Measurements from ENCODE around the gene UBE2O.

The UBE2O gene

DNA sequence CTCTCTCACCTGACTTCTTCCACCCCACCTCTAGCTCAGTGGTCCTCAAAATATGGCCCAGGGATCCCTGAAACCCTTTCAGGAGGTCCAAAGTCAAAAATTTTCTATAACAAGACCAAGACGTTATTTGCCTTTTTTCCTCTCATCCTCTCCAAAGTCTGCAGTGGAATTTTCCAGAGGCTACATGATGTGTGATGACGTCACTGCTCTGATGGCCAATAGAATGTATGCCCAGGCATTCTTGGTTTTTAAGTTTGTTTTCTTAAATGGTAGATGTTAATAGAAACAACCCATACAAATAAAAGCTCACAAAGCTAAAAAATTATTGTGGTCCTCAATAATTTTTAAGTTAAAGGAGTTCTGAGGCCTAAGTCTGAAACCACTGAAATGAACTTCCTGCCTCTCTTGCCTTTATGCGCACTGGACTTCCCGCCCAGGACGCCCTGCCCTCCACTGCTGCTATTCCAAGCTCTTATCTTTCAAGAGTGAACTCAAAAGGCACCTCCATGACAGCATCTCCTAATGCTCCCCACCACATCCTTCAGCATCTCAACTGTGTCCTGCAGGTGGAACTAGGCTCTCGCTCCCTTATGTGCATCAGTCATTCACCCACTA is 13.5 kb downstream of the UBE2O start:
- no peak for DNase-seq (ENCODE audit: low spot score)

DNA sequence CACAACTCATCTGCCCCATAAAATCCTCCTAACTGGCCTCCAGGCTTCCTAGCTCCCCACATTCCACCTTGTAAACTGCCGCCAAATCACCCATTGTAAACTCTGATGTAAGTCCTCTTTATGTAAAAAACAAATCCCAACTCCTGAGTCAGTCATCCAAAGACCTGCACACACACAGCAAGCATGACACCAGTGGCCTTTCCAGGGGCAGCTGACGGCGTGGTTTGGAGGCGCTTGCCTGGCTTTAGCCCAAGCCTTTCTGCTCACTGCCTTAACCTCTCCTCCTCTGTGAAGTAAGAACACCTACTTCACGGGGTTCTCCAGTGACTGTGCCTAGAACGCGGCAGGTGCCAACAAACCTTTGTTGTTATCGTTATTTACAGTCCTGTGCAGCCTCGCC is 14.0 kb downstream of the UBE2O start:
- no peak for DNase-seq (ENCODE audit: low spot score)

- no peak for DNase-seq (ENCODE audit: low spot score)
Measured at GRCh38 chr17:76437467-76438402, 15.2 kb downstream of the UBE2O start.

DNA sequence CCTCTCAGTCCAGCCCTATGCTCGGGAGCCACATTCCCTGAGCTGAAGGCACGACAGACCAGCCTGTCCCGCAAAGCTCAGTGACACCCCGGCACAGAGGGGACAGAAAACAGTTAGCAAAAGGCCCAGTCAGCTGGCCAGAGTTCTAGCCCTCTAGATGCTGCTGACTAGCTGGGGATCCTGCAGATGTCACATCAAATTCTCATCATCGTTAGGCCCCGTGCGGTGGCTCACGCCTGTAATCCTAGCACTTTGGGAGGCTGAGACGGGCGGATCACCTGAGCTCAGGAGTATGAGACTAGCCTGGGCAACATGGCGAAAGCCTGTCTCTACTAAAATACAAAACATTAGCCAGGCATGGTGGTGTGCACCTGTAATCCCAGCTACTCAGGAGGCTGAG is 17.2 kb downstream of the UBE2O start:
- DNase-seq (ENCODE audit: low spot score), result no peak

DNA sequence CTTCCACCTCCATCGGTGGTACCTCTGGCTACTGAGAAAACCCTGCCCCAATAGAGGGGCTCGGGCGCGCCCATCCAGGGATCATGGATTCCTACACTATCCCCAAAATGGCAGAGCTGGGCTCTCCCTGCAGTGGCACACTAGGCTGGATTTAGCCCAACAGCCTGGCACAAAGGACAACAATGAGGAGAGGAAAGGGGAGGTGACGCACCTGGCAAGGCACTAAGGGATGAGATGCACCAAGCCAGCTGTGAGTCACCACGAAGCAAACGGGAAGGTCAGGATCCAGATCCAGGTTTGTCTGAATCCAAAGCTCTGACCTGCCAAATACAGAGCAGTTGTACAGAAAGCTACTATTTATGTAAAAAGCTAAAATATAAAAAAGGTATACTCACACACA is 18.1 kb downstream of the UBE2O start:
- DNase-seq (ENCODE audit: low spot score), result no peak

DNA sequence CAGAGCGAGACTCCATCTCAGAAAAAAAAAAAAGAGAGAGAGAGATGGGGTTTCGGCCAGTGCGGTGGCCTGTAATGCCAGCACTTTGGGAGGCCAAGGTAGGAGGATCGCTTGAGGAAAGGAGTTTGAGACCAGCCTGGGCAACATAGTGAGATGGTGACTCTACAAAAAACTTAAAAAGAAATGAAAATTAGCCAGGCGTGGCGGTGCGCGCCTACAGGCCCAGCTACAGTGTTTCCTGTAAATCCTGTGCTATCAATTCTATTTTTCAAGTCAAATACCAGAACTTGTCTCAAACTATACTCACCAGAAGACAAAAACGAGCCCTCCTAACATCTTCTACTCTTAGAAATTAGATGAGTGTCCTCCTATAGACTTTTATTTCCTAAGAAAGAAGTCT is 19.3 kb downstream of the UBE2O start:
- no peak for DNase-seq (ENCODE audit: low spot score)

DNA sequence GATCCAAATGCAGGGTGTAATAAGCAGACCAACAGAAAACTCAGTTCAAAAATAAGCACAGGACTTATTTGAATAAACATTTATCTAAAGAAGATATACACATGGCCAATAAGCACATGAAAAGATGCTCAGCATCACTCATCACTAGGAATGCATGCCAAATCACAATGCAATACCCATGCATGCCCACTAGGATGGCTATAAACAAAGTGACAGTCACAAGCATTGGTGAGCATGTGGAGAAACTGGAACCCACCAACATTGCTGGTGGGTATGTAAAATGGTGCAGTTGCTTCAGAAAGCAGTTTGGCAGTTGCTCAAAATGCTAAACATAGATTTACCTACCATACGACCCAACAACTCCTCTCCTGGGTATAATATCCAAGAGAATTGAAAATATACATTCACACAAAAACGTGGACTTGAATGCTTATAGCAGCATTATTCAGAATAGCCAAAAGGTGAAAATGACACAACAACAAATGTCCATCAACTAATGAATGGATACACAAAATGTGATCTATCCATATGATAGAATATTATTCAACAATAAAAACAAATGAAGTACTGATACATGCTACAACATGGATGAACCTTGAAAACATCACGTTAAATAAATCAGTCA is 20.1 kb downstream of the UBE2O start:
- DNase-seq (ENCODE audit: low spot score), result no peak

GRCh38 chr17:76432004-76432403 is 20.9 kb downstream of the UBE2O start:
- no peak for DNase-seq (ENCODE audit: low spot score)

- no peak for DNase-seq (ENCODE audit: low spot score)
Measured at GRCh38 chr17:76431509-76431908, 21.4 kb downstream of the UBE2O start.

- no peak for DNase-seq (ENCODE audit: low spot score)
Measured at GRCh38 chr17:76428511-76428910, 24.4 kb downstream of the UBE2O start.

DNA sequence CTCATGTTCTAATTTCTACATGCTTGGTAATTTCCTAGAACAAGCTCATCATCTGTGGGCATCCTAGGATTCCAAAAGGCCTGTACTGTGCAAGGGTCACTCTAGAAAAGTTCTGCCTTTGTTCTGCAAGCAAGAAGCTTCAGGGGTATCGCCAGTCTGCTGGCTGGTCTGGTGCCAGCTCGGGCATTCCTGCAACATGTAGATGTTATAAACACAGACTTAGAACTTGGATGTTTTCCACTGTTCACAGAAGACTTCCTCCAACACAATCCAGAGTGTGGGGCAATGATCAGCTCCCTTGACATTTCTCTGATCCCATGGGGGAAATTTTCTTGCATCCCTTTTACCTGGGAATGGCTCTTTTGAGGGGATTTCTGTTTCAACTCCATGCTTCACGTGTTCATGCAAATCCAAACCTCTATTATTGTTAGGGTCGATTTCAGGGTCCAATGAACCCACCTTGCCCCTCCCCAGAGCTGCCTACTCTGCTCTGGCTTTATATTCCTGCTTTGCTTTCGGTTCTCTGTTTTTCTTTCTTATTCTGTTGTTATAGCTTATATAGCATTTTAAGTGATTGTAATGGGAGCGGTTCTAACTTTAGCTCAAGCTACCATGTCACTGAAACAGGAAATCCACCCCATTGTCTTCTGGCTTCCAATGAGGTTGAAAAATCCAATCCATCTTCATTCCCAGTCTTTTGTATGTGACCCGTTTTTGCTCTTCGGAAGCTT is 25.3 kb downstream of the UBE2O start:
- DNase-seq (ENCODE audit: low spot score), result peak; percentile 44

DNA sequence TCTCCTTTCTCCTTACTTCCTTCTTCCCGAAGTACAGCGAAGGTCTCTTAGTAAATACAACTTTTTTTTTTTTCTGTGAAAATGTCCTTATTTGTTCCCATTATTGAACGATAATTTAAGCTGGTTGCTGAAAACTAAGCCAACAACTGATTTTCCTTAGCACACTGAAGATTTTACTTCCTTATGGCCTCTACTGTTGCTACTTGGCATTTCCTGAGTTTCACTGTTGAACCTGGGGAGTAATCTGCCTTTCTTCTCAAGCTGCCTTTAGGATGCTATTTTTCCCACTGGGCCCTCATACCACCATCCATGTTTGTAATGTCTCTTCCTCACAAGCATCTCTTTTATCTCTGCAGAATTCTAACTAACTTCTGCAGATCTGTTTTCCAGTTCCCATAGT is 26.1 kb downstream of the UBE2O start:
- DNase-seq (ENCODE audit: low spot score), result no peak

DNA sequence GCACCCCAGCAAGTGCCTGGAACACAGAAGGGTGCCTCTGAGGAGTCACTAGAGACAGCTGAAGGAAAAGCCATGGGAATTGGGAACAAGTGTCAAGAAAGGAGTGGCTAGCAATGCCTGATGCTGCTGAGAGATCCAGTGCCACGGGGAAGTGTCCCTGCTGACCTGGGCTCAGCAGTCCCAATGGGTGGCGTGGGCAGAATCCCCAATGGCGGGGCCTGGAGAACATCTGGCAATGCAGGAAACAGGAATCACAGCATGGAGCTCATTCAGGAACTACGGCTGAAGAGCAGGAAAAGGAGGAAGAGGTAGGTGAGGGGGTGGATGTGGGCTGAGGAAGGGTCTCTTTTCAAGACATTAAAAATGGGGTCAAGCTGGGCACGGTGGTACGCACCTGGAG is 30.1 kb downstream of the UBE2O start:
- DNase-seq (ENCODE audit: low spot score), result no peak

DNA sequence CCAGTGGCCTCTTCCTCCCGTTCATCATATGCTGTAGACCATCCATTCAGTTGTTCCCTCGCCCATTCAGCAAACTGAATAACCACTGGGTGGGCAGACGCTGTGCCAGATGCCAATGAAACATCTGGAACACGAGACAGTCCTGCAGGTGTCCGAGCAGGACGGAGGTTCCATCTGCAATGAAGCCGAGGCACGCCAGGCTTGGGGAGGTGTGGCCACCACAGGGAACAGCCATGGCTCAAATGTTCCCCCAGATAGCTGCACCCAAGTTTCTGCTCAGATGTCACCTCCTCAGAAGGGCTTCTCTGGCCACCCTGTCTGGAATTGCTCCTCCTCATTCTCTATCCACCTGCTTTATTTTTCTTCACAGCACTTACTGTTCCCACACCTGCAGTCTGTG is 30.5 kb downstream of the UBE2O start:
- DNase-seq (ENCODE audit: low spot score), result no peak

- DNase-seq (ENCODE audit: low spot score), result peak; percentile 54
Measured at GRCh38 chr17:76421044-76421407, 31.9 kb downstream of the UBE2O start.

DNA sequence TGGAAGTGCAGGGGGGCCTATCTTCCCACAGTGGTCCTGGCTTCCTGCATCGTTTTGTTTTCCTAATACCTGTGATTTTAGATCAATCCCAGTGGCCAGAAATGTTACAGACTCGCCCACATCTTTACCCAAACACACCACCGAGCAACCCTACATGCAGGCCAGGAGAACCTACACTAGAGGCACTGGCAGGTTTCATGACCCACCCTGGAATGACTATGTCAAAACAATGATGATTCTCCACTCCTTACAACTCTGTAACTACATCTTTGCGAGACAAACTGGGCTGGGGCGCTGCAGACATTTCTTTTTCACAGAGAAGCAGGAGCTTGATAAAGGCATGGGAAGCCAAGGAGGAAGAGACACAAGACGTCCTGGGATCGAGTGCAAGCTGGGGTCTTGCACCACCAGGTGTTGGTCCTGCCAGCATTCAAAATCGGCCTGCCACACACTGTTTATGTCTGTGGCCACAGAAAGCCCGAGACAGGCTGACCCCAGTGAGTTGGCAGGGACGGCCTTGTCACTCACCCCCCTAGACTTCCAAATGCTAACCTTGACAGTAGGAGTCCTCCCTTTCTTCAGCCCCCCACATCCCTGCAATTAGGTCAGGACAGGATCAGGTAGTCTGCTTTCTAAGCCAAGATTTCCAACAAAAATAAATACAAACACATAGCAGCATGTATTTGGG is 32.5 kb downstream of the UBE2O start:
- no peak for DNase-seq (ENCODE audit: low spot score)

DNA sequence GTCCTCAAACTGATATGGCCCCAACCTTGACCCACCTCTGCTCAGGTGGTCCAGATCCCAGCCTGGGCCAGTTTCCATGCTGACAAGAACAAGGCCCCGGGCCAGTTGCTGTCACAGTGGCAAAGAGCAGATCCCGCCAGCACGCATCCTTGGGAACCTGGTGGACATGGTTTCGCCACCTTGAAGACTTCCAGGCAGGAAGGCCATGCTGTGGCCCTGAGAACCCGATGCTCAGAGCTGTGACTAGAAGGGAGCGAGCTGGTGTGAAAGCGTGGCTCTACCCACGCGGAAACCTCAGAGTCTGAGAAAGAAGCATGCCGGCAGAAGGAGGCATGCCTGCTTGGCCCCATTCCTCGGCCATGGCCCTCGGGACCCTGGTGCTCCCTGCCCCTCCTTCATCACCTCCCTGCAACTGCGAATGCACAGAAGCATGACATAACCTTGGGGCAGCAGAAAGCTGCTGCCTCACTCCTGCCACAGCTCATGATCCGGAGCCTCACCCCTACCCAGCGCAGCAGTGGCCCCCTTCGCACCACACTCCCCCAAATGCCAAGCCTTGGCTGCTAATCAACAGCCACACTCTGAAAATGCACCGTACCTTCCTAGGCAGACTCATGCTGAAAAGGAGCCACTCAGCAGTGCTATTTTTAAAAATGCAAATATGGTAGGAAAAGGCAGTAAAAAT is 33.2 kb downstream of the UBE2O start:
- no peak for DNase-seq (ENCODE audit: low spot score)

DNA sequence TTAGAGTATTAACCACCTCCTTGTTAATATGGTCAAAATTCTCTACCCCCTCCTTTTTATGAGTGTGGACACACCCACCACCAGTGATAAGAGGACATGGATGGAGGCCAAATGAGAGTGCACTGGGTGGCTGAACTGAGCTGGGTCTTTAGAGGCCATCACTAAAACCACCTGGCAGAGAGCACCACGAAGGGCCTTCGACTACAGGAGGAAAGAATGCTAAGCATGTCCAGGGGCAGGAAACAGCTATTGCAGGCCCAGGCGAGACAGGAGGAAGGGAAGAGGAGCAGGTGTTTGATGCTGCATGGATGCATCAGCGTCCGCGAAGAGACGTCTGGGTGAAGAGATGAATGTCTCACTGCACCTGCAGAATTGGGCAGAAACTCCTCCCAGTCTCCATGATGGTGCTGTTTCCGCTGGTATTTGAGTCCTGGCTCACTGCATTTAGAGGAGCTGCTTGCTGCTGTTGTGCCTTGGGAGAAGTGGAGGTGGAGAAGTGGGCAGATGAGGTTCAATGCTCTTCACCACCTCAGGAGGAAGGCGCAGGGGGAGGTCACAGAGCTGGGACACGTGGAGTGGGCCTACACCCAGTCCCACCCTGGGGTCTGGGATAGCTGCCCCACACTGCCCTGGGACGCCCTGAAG is 35.3 kb downstream of the UBE2O start:
- DNase-seq (ENCODE audit: low spot score), result no peak

DNA sequence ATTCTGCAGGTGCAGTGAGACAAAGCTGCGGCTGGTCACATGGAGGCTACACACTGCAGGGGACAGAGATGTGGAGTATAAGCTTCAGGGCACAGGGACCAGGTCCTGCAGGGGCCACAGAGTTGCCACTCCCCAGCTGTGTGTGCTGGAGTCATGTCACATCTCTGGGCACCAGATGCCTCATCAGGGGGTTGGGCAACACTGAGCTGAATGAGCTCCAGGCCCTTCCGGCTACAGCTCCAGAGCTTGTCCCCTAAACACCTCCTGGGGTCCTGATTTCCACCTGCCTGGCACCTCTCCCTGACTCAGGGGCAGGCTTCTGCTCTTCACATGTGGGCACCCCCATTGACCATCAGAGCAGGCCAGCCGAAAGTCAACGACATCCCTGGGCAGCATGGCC is 36.1 kb downstream of the UBE2O start:
- no peak for DNase-seq (ENCODE audit: low spot score)

- no peak for DNase-seq (ENCODE audit: low spot score)
Measured at GRCh38 chr17:76416457-76416856, 36.5 kb downstream of the UBE2O start.

DNA sequence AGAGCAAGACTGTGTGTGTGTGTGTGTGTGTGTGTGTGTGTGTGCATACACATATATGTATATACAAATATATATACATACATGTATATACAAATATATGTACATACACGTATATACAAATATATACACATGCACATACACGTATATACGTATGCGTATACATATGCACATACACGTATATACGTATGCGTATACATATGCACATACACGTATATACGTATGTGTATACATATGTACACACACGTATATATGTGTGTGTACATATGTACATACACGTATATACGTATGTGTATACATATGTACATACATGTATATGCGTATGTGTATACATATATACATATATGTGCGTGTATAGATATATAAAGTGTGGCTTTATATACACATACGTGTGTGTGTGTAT is 37.2 kb downstream of the UBE2O start:
- no peak for DNase-seq (ENCODE audit: low spot score)
